GM12872 (cell line): ENCODE results near the gene FAM120B.

Experiments
- CTCF ChIP-seq: IDR thresholded peaks from 3 replicates; pipeline ENCODE4 v1.5.1; 2011; ENCODE audit warnings: low read depth, mild to moderate bottlenecking, low read length, moderate library complexity; ENCODE audit not compliant: insufficient read depth

Gene FAM120B

GRCh38 chr6:170433163-170434116 is 126.9 kb downstream of the FAM120B start:
- no peak for TF ChIP-seq CTCF

GRCh38 chr6:170434117-170434820 is 127.7 kb downstream of the FAM120B start:
- no peak for TF ChIP-seq CTCF

DNA sequence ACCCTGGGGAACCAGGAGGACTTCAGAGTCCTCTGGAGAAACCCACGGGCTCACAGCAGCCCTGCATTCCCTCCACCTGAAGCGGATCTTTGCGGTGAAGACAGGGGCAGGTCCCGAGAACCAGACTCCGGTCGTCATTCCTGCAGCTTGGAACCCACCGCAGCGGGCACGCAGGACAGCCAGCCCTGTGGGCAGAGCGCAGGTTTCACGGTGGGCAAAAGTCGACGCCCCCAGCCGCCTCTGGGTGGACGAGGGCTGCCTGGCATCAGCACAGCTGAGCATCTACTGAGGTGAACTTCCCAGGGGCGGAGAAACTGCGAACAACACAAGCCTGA is 128.2 kb downstream of the FAM120B start:
- no peak for TF ChIP-seq CTCF

- no peak for TF ChIP-seq CTCF
Measured at GRCh38 chr6:170435766-170436165, 129.2 kb downstream of the FAM120B start.

GRCh38 chr6:170436209-170436809 is 129.8 kb downstream of the FAM120B start:
- no peak for TF ChIP-seq CTCF

DNA sequence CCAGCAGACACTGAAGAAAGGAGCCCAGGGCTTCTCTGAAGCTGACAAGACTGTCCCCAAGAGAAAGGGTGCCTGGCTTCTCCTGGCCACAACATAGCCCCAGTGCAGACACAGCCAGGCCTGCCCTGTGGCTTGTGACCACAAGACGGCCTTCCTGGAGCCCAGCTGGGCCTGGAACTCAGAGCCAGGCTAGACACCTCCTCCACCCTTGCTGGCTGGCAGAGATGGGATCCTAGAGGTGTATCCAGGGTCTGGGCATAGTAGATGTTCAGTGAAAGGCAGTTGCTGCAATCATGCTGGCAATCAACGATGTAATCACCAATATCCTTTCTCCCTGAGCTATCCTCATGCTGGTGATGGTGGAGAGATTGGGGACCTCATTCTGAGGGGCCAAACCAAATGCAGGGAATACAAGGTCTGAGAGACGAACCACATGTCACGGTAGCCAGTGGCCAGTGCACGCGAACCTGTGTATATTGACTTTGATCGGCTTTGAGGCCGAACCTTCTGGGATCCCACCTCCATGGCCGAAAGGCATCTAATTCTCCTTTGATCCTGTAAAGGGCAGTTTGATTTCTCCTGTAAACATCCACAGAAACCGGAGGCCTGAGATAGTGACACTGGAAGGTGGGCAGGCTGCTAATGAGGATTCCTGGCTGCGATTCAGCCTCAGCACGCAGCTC is 131.3 kb downstream of the FAM120B start:
- no peak for TF ChIP-seq CTCF

GRCh38 chr6:170438402-170438753 is 131.8 kb downstream of the FAM120B start:
- TF ChIP-seq CTCF, result no peak
